GM19193 (cell line): Measurements from ENCODE around the gene SARNP.

Source experiments
- POLR2A ChIP-seq: IDR thresholded peaks from 4 replicates; pipeline ENCODE4 v1.6.1; 2011; ENCODE audit not compliant: insufficient read depth, insufficient read length; ENCODE audit errors: extremely low read depth

SARNP gene

GRCh38 chr12:55842681-55843429, 25.3 kb upstream of the SARNP start, which contains the start of gene MMP19:
Gene MMP19 (minus strand): TSS chr12:55842936. CDS start chr12:55842830, 106 bp downstream.
- TF ChIP-seq POLR2A = no peak

GRCh38 chr12:55840581-55841351, 23.2 kb upstream of the SARNP start:
- TF ChIP-seq POLR2A = no peak

- no peak for TF ChIP-seq POLR2A
Measured at GRCh38 chr12:55839345-55840140, 22.0 kb upstream of the SARNP start.

- TF ChIP-seq POLR2A = no peak
Measured at GRCh38 chr12:55838361-55838760, 20.8 kb upstream of the SARNP start.

GRCh38 chr12:55833056-55833455, 15.5 kb upstream of the SARNP start:
- TF ChIP-seq POLR2A = no peak

- no peak for TF ChIP-seq POLR2A
Measured at GRCh38 chr12:55831447-55831815, 13.9 kb upstream of the SARNP start.

- TF ChIP-seq POLR2A = peak; percentile 38
Measured at GRCh38 chr12:55830601-55831446, 13.3 kb upstream of the SARNP start.

- no peak for TF ChIP-seq POLR2A
Measured at GRCh38 chr12:55829967-55830600, 12.6 kb upstream of the SARNP start.

- no peak for TF ChIP-seq POLR2A
Measured at GRCh38 chr12:55828357-55828756, 10.8 kb upstream of the SARNP start.

GRCh38 chr12:55827806-55828205, 10.3 kb upstream of the SARNP start:
- TF ChIP-seq POLR2A = peak; percentile 24

- TF ChIP-seq POLR2A = no peak
Measured at GRCh38 chr12:55824726-55825125, 7.2 kb upstream of the SARNP start.

GRCh38 chr12:55823419-55823818, 5.9 kb upstream of the SARNP start:
- no peak for TF ChIP-seq POLR2A

- no peak for TF ChIP-seq POLR2A
Measured at GRCh38 chr12:55822228-55822627, 4.7 kb upstream of the SARNP start.

GRCh38 chr12:55820679-55821078, 3.2 kb upstream of the SARNP start:
- no peak for TF ChIP-seq POLR2A
